Measurements from ENCODE around the gene C1QTNF9. TPM values are rescaled to one million over a fixed set of nuclear protein-coding genes. Genes with fewer than 3 reads are reported as not detected.
"Not testable (repeated sequence)": the region's sequence is repeated elsewhere in the genome, so short reads cannot be mapped to it uniquely, and the experiment has no call there.

C1QTNF9 gene
- total RNA-seq, 1 experiment from 2014 or later = 0.61 TPM

- no peak for DNase-seq (ENCODE audit: low spot score)
Observed at GRCh38 chr13:24361113-24361512, 51.7 kb downstream of the C1QTNF9 start.

GRCh38 chr13:24361852-24362366 is 52.5 kb downstream of the C1QTNF9 start:
- DNase-seq (ENCODE audit: low spot score) = no peak

- no peak for DNase-seq (ENCODE audit: low spot score)
Observed at GRCh38 chr13:24362435-24362952, 53.1 kb downstream of the C1QTNF9 start.

- no peak for DNase-seq (ENCODE audit: low spot score)
Observed at GRCh38 chr13:24365191-24365590, 55.8 kb downstream of the C1QTNF9 start.

DNA sequence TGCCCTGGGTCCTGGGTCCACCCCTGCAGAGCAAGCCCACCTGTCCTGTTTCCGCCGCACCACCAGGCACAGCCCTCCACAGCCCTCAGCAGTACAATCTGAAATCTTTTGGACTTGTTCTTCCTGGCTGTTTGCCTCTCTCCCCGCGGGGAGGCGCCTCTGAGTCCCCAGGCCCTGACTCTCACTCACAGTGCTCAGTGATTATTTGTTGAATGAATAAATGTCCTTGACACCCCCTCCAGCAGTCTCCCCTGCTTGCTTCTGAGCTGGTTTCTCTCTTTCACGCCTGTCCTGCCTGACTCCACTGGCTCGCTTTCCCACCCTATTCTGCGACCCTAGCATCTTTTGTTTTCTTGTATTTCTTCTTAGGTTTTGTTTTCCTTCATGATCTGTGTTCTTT is 56.9 kb downstream of the C1QTNF9 start:
- not testable (repeated sequence) for DNase-seq (ENCODE audit: low spot score)

GRCh38 chr13:24371273-24371672 is 61.9 kb downstream of the C1QTNF9 start:
- not testable (repeated sequence) for DNase-seq (ENCODE audit: low spot score)

Other genes starting within 250 kb of the C1QTNF9 start
- 52.5 and 71.1 TPM in 2 replicates for gene SPATA13, start 148.9 kb upstream of the C1QTNF9 start, total RNA-seq (2014; rRNA removed; shearing (Covaris generic))
- gene PARP4, start 203.2 kb downstream of the C1QTNF9 start, total RNA-seq (2014; rRNA removed; shearing (Covaris generic)) = 75.6 and 78.9 TPM in 2 replicates